ENCODE results near the gene AVL9.
"Not testable (repeated sequence)": the region's sequence is repeated elsewhere in the genome, so short reads cannot be mapped to it uniquely, and the experiment has no call there.

Gene AVL9

DNA sequence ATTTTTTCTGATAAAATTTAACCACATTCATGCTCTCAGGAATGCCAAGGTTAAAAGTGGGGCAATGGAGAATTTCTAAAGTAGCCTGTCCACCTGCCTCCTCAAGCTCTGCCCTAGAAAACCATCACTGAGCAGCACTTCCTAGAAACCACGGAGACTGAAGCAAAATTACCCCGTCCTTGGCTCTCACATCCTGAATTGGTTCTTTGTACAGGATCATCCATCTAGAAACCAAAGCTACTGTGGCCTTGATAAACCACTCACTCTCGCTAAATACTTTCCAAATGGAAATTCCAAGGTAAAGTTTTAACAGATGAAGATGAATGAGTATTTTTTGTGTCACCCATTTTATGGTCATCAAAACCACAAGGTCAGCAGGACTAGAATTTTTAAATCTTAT is 96.6 kb downstream of the AVL9 start:
- no peak for DNase-seq (ENCODE audit: low spot score)

DNA sequence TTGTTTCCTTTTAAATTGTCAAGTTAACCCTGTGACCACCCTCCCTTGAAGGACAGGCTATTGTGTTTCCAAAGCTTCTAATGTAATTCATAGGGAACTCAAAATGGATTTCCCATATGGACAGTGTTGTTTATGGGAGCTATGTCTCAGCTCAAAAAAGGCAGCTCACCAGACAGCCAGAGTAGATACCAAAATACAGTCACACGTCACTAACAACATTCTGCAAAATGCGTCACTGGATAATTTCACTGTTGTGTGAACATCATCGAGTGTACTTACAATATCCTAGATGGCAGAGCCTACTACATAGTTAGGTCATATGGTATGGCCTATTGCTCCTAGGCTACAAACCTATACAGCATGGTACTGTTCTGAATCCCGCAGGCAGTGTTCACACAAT is 97.4 kb downstream of the AVL9 start:
- no peak for DNase-seq (ENCODE audit: low spot score)

GRCh38 chr7:32594965-32595490 is 99.7 kb downstream of the AVL9 start:
- no peak for DNase-seq (ENCODE audit: low spot score)

DNA sequence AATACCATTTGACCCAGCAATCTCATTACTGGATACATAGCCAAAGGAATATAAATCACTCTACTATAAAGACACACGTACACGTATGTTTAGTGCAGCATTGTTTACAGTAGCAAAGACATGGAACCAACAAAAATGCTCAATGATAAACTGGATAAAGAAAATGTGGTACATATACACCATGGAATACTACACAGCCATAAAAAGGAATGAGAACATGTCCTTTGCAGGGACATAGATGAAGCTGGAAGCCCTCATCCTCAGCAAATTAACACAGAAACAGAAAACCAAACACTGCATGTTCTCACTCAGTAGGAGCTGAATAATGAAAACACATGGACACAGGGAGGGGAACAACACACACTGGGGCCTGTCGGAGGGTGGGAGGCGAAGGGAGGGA is 105.9 kb downstream of the AVL9 start:
- not testable (repeated sequence) for DNase-seq (ENCODE audit: low spot score)

DNA sequence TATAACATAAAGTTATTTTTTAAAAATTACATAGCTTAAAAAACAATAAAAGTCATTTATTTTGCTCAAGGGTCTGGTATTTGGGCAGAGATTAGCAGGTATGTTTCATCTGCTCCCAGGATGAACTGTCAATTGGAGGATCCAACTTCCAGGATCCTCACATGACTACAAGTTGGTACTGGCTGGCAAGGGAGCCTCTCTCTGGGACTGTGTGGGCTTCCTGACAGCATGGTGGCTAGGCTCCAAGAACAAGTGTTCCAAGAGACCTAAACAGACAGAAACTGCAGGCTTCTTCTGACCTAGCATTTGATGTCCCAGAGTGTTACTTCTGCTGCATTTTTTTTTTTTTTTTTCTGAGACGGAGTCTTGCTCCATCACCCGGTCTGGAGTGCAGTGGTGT is 107.2 kb downstream of the AVL9 start:
- DNase-seq (ENCODE audit: low spot score): no peak

DNA sequence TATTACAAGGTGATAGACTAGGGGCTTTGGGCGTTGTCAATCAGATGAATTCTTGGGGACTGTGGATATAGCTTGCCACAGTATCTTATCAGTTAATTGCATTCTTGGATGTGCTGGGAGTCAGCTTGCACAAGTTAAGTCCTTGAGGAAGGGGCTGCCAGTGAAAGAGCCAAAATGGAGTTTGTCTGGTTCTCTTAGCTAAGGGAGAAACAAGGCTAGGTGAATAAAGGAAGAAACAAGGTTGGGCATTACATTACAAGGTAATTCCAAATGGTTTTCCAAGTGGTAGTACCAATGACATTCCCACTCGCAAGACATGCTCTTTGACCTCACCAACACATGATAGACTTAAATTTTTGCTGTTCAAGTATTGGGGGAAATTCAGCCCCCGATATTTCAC is 108.2 kb downstream of the AVL9 start:
- DNase-seq (ENCODE audit: low spot score): not testable (repeated sequence)

GRCh38 chr7:32604047-32604446 is 108.8 kb downstream of the AVL9 start:
- DNase-seq (ENCODE audit: low spot score): not testable (repeated sequence)

DNA sequence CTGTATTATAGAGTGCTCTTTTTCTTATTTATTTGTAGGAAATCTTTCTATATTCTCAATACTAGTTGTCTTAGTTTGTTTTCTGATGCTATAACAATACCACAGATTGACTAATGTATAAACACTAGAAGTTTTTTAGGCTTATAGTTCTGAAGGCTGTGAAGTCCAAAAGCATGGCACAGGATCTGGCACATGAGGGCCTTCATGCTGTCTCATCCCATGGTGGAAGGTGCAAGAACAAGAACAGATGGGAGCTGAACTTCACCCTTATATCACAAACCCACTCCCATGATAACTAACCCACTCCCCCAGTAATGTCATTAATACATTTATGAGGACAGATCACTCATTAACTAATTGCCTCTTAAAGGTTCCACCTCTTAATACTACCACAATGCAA is 109.7 kb downstream of the AVL9 start:
- DNase-seq (ENCODE audit: low spot score): no peak

GRCh38 chr7:32609463-32609862 is 114.2 kb downstream of the AVL9 start:
- DNase-seq (ENCODE audit: low spot score): no peak

DNA sequence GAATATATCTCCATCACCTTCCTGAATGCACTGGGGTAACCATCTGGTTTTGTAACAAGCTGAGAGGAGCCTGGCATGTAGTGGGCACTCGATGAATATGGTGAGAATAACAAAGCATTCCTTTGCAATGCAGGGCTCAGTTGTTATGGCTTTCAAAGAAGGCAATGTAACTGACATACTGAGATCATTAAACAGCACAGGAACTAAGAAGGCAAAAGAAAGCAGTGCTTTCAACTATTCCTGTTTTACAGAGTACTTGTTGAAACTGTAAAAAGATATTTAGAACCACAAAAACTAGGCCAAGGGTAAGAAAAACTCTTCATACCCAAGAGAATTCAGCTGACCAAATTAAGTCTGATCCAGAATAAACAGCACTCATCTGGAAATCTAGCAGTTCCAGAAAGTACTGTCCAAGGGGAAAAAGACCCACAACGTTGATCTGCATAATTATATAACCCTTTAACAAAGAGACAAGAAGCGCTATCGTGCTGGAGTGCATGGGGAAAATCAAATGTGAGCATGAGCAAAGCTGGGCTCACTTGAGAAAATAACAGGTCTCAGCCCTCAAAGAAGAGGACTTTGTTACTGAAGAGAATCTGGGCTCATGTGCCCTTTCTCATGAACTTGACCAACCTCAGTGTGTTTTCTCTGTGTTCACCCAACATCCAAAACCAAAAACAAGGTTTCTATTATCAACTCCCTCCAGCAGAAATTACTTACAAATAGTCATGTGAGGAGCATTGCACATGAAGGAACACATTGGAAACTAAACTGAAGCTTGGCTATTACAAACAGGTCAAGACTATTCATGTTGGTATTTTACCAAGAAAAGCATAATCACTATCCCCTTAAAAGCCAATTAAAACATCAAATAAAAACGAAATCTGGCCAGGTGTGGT is 116.2 kb downstream of the AVL9 start:
- DNase-seq (ENCODE audit: low spot score): no peak

- DNase-seq (ENCODE audit: low spot score): no peak
These were observed 121.3 kb downstream of the AVL9 start for GRCh38 chr7:32616625-32617024.

DNA sequence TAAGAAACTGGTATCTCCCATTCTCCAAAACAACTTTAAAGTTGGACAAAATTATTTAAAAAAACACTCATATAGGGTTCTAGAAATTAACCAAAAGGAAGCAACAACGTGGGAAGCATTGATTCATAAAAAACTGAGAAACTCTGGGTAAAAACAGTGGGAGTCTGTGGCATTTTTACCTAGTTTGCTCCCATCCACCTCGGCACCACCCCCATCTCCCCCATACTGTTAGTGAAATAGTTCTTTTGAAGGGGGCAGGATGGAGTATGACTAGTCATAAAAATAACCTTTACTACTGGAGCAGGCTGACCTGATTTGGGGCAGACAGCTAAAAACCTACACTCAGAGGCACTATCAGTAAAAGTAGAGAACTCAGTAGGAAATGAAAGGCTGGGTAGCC is 123.2 kb downstream of the AVL9 start:
- no peak for DNase-seq (ENCODE audit: low spot score)

DNA sequence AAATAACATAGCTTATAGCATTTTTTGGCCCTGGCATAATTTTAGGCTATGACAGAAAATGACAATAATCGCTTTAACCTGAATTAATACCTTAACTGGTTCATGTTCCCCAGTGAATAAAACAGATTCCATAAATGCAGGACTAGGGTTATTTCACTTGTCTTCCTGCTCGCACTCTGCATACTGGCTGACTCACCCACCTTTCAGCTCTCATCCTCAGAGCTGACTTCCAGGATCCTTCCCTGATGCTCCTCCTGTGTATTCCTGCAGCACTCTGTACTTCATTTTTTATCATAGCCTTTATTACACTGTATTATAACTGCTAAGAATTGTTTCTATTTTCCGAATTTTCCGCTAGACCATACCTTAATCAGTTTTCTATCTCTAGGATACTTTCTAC is 123.7 kb downstream of the AVL9 start:
- no peak for DNase-seq (ENCODE audit: low spot score)

- not testable (repeated sequence) for DNase-seq (ENCODE audit: low spot score)
These were observed 124.1 kb downstream of the AVL9 start for GRCh38 chr7:32619416-32619815.

DNA sequence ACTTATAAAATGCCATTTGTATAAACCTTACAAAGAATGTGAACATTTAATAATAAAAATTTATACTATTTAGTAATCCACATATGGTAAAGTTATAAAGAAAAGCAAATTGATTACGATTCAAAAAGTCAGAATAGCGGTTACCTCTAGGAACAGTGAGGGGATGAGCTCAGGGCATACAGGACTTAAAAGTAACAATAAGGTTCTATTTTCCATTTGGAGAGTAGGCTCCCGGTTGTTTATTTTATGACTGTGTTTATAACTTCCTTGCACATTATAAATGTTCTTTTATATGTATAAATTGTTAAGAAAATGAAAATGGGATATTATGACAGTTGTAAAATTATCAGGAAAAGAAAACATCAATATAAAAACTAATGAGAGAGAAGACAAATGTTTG is 135.7 kb downstream of the AVL9 start:
- DNase-seq (ENCODE audit: low spot score): no peak

DNA sequence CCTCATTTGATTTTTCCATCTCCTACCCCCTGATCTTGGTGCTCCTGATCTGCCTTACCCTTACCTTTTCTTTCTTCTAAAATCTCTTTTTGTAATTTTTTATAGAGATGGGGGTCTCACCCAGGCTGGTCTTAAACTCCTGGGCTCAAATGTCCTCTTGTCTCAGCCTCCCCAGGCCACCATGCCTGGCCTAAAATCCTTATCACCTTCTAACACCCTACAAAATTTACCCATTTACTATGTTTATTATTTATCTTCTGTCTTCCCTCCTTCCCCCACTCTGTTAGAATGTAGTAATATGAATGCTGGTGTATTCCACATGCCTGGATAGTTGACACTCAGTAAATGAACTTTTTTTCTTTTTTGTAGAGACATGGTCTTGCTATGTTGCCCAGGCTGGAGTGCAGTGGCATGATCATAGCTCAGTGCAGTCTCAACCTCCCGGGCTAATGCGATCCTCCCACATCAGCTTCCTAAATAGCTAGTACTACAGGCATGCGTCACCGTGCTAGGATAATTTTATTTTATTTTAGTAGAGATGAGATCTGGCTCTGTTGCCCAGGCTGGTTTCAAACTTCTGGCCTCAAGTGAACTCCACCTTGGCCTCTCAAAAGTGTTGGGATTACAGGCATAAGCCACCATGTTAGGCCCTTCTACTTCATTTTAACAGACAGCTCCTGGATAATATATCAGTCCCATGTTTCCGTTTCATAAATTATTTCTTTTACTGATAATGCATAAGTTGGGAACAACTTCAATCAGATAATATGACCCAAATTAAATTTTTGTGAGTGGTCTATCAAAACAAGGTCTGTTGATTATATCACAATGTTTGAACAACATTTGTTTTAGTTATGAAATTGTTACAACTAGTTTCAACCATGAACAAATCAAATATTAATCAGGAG is 136.6 kb downstream of the AVL9 start:
- not testable (repeated sequence) for DNase-seq (ENCODE audit: low spot score)

DNA sequence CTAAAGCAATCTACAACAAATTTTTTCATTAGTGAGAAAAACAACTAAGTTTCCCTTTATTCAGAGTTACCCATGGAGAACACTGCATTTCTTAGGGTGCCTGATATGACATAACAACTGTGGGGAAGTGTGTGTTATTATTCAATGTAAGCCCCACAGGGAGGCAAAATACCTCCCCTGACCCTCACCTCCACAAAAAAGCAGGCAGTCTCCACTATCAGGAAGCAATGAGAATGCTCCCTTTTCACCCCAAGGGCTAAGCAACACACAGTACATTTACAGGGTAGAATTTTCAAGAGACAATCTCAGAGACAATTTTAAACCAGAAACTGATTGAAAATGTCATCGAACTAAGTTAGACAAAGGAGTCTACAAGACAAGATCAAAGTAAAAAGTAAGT is 138.2 kb downstream of the AVL9 start:
- not testable (repeated sequence) for DNase-seq (ENCODE audit: low spot score)

DNA sequence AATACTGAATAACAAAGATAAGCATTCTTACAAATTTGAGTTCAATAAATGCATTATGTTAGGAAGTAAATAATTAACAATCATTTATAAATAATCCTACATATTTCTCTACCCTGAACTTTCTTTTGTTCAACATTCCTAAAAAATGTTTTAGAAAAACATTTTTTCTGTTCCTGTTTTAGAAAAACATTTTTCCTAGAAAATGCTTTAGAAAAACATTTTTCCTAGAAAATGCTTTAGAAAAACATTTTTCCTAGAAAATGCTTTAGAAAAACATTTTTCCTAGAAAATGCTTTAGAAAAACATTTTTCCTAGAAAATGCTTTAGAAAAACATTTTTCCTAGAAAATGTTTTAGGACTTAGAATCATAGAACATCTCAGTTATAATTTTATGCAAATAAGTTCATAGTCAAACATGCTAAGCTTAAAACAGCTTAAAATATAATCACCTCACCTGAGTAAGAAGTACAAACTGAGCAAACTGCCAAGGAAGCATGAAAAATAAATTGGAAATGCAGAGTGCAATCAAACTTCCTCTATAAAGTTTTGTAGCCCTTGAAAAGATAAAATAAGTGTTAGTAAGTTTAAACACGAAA is 139.6 kb downstream of the AVL9 start:
- DNase-seq (ENCODE audit: low spot score): not testable (repeated sequence)

- not testable (repeated sequence) for DNase-seq (ENCODE audit: low spot score)
These were observed 141.6 kb downstream of the AVL9 start for GRCh38 chr7:32636725-32637462.

GRCh38 chr7:32637611-32638010 is 142.3 kb downstream of the AVL9 start:
- DNase-seq (ENCODE audit: low spot score): not testable (repeated sequence)

Measured in iPS-NIHi11 (cell line).